Measurements from ENCODE around the gene ADAM21.
"Not testable (repeated sequence)": the region's sequence is repeated elsewhere in the genome, so short reads cannot be mapped to it uniquely, and the experiment has no call there.

The ADAM21 gene

GRCh38 chr14:70477356-70478105 lies 25.6 kb downstream of the ADAM21 start:
- not testable (repeated sequence) for DNase-seq (ENCODE audit: low read depth)

GRCh38 chr14:70489579-70490200 lies 37.7 kb downstream of the ADAM21 start:
- DNase-seq (ENCODE audit: low read depth) = no peak

GRCh38 chr14:70498191-70498590 lies 46.2 kb downstream of the ADAM21 start:
- no peak for DNase-seq (ENCODE audit: low read depth)

Measured in stimulated activated CD8-positive, alpha-beta memory T cell treated with anti-CD3 and anti-CD28 coated beads, Interleukin-4, amount 100 ng/mL, for 24 hours (primary cell).